Neuronal stem cell (in vitro differentiated cells): ENCODE data around the gene C1orf35.
A peak's percentile ranks its signal among the peaks of the same experiment; 100 is the strongest.

Source experiments
- DNase-seq: peaks from one replicate; pipeline ENCODE4 v3.0.0-alpha.2; 2013; ENCODE audit warnings: low spot score
- H2AFZ ChIP-seq: one replicate; pipeline ENCODE4 v1.6.1; 2013; ENCODE audit warnings: mild to moderate bottlenecking, low read length, inconsistent platforms
- H2AK5ac ChIP-seq: 2 replicates; pipeline ENCODE4 v1.6.1; 2013; ENCODE audit warnings: low read depth, mild to moderate bottlenecking, inconsistent platforms, low read length, moderate library complexity, mixed read lengths
- H2BK120ac ChIP-seq: 2 replicates; pipeline ENCODE4 v1.6.1; 2013; ENCODE audit warnings: low read depth, mild to moderate bottlenecking, inconsistent platforms, low read length, moderate library complexity, mixed read lengths
- H2BK12ac ChIP-seq: one replicate; pipeline ENCODE4 v1.6.1; 2013; ENCODE audit warnings: low read length, inconsistent platforms
- H2BK15ac ChIP-seq: 2 replicates; pipeline ENCODE4 v1.6.1; 2013; ENCODE audit warnings: mild to moderate bottlenecking, low read length, inconsistent platforms, mixed read lengths
- H2BK5ac ChIP-seq: one replicate; pipeline ENCODE4 v1.6.1; 2013; ENCODE audit warnings: inconsistent platforms, mild to moderate bottlenecking, low read length, moderate library complexity
- H3K14ac ChIP-seq: one replicate; pipeline ENCODE4 v1.6.1; 2013; ENCODE audit warnings: low read length, inconsistent platforms
- H3K18ac ChIP-seq: 2 replicates; pipeline ENCODE4 v1.6.1; 2013; ENCODE audit warnings: low read length, inconsistent platforms
- H3K23ac ChIP-seq: 2 replicates; pipeline ENCODE4 v1.6.1; 2013; ENCODE audit warnings: low read depth, mild to moderate bottlenecking, mixed read lengths, low read length, inconsistent platforms; ENCODE audit not compliant: poor library complexity
- H3K27ac ChIP-seq: replicated peaks from 3 replicates; pipeline ENCODE4 v1.5.1; 2013; ENCODE audit warnings: low read length, inconsistent platforms
- H3K27me3 ChIP-seq, 3 experiments: 2 replicates each; pipeline ENCODE4 v1.6.1; 2013; ENCODE audit warnings: low read length in 3 of 3, mild to moderate bottlenecking in 2 of 3, inconsistent platforms in 1 of 3, low read depth in 1 of 3, mixed read lengths in 1 of 3, moderate library complexity in 1 of 3; ENCODE audit not compliant: control insufficient read depth in 3 of 3, insufficient read depth in 3 of 3
- H3K36me3 ChIP-seq, 2 donors: replicated peaks in 1 of 2; 2 replicates each; pipeline ENCODE4 v1.6.1; 2013; ENCODE audit warnings: low read length in 2 of 2; ENCODE audit not compliant: control insufficient read depth in 2 of 2, insufficient read depth in 2 of 2
- H3K4ac ChIP-seq: 2 replicates; pipeline ENCODE4 v1.6.1; 2013; ENCODE audit warnings: inconsistent platforms, mild to moderate bottlenecking, low read length, moderate library complexity
- H3K4me1 ChIP-seq, 2 donors: 1 replicate in 1 of 2; 2 replicates in 1 of 2; pipeline ENCODE4 v1.6.1; 2013; ENCODE audit warnings: low read length in 2 of 2, low read depth in 1 of 2; ENCODE audit not compliant: control insufficient read depth in 2 of 2, insufficient read depth in 1 of 2
- H3K4me2 ChIP-seq: one replicate; pipeline ENCODE4 v1.6.1; 2013; ENCODE audit warnings: mild to moderate bottlenecking, low read length, inconsistent platforms; ENCODE audit not compliant: insufficient read depth, poor library complexity, severe bottlenecking
- H3K4me3 ChIP-seq, 2 donors: 2 replicates each; pipeline ENCODE4 v1.5.1; 2013; ENCODE audit warnings: low read length in 2 of 2, mild to moderate bottlenecking in 2 of 2, inconsistent platforms in 1 of 2, moderate library complexity in 1 of 2
- H3K79me1 ChIP-seq: one replicate; pipeline ENCODE4 v1.6.1; 2013; ENCODE audit warnings: low read depth, mild to moderate bottlenecking, inconsistent platforms, low read length, moderate library complexity
- H3K9ac ChIP-seq: one replicate; pipeline ENCODE4 v1.6.1; 2013; ENCODE audit warnings: mild to moderate bottlenecking, low read depth, low read length, inconsistent platforms; ENCODE audit not compliant: poor library complexity
- H3K9me3 ChIP-seq, 2 donors: replicated peaks in 1 of 2; 2 replicates each; pipeline versions ENCODE3 to v1.6.1; 2013; ENCODE audit warnings: low read length in 2 of 2, mild to moderate bottlenecking in 2 of 2, inconsistent platforms in 1 of 2, low read depth in 1 of 2, mixed read lengths in 1 of 2, moderate library complexity in 1 of 2; ENCODE audit not compliant: control insufficient read depth in 2 of 2, insufficient read depth in 1 of 2
- H4K8ac ChIP-seq: one replicate; pipeline ENCODE4 v1.6.1; 2013; ENCODE audit warnings: low read depth, mild to moderate bottlenecking, inconsistent platforms, low read length, moderate library complexity
- H4K91ac ChIP-seq: one replicate; pipeline ENCODE4 v1.6.1; 2013; ENCODE audit warnings: low read length, low read depth, mild to moderate bottlenecking, inconsistent platforms; ENCODE audit not compliant: poor library complexity
- WGBS, 2 donors: extraction: QIAGEN DNeasy Blood & Tissue Kit; methylation state at CpG; one replicate each; pipeline ENCODE4 v1.1.7; 2013; ENCODE audit warnings: missing lambda C conversion rate in 2 of 2, mixed read lengths in 1 of 2; ENCODE audit not compliant: insufficient read length in 2 of 2, insufficient replicate concordance in 1 of 2; ENCODE audit errors: extremely low coverage in 2 of 2; 5-methylcytosine and 5-hydroxymethylcytosine counted together

The C1orf35 gene

DNA sequence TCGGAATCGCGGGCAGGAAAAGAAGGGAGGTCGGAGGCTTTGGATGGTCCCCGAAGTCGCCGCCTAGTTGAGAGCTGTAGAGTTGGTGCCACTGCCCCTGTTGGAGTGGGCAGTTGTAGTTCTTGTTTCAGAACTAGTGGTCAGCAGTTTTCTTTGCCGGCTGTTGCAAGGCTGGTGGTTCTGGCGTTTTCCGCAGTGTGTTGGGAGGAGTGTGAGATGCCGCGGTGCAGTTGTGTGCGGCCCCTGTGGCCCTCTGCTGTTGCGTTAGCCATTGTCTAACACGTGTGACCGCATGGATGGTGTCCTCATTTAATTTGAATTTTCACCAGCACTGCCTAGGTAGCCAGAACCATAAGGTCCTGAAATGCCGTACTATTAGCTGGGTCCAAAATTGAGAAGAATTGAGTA lies 19.2 kb downstream of the C1orf35 start:
- Histone ChIP-seq H3K14ac (no peak overlapping the region), H3K27ac (no peak overlapping the region), H3K4me2 (peak overlapping the region; percentile 92), H3K23ac (peak overlapping the region; percentile 7), H3K79me1 (peaks cover 23% of the 10 kb centered on the region), H4K8ac (no peak overlapping the region), H2BK5ac (no peak overlapping the region), H2AFZ (no peak overlapping the region), H3K27me3 (no peaks in the 10 kb centered on the region), H2BK12ac (no peak overlapping the region), H3K4me1 (peaks cover 21 to 26% of the 10 kb centered on the region in 2 donors), H3K18ac (no peak overlapping the region), H2AK5ac (no peak overlapping the region), H4K91ac (no peak overlapping the region), H2BK15ac (no peak overlapping the region), H2BK120ac (no peak overlapping the region), H3K4me3 (peak overlapping the region; percentile 98 to 99), H3K36me3 (peaks cover 7 to 43% of the 10 kb centered on the region in 2 donors), H3K4ac (no peak overlapping the region), H3K9ac (peak overlapping the region; percentile 97), H3K9me3 (no peaks in the 10 kb centered on the region)
- WGBS, 2 donors = no CpG with 5 or more reads among the region's 17 CpGs
- no peak for DNase-seq

DNA sequence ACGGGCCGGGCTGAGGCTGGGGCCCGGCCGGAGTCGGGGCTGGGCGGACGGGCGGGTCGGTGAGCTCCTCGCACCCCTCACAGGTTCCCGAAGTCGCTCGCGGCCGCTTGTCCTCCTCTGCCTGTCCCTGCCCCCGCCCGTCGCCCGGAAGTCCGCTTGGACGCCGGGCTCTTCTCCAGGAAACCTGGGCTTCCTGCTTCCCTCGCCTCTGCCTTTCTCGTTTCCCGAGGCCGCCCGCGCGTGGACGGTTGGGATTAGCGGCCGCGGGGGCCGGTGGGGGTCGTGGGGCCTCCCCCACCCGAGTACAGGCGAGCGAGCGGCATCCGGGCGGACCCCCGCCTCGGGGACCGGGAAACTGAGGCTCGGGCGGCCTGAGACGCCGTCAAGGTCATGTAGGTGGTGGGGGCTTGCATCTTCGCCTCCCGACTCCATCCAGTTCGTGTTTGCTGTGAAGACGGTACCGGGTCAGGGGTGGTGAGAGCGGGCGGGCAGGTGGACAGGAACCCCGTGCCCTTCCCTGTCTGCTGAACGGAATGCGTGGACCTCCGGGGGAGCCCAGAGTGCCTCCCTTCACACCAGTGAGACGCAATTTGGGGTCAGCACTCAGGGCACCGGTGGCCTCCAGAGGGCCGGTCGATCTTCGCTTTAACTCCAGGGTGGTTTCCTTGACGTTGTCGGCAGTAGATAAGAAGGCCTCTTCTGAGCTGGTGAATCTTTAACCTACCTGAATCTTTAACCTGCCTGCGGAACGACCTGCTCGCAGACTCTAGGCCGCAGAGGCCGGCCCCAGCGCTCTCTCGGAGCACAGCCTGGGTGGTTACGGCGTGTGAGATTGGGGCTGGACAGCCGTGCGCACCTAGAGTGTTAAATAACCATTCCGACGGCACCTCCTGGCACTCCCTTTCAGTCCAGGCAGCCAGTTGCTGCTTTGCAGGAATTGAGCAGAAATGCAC lies 19.9 kb downstream of the C1orf35 start:
- DNase-seq = no peak
- H3K4me1 ChIP-seq = peaks cover 21 to 26% of the 10 kb centered on the region in 2 donors
- WGBS, 2 donors = no CpG with 5 or more reads among the region's 79 CpGs

DNA sequence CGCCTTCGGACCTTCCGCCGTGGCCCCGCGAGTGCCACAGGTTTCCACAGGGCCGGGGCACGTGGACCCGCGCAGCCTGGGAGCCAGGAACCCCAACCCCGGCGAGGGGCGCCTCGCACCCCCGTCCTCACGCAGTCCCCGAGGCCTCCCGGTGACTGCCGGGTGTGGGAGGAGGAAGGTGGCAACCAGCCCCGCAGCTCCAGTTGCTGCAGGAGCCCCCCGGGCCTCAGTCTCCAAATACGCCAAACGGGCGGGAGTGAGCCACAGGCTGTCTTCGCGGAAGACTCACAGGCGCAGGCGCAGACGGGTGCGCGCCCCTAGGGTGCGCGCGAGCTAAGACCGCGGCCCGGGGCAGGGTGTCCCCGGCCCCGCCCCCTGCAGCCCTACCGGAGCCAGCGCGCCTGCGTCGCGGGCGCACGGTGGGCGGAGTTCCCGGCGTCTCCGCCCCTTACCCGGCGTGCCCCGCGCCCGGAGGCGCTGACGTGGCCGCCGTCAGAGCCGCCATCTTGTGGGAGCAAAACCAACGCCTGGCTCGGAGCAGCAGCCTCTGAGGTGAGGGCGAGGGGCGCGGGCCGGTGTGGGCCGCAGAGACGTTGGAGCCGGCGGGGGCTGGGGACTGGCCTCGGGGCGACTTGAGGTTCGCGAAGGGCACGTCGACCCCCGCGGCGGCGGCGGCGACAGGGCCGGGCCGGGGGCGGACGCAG lies 20.8 kb downstream of the C1orf35 start, which contains the start of gene ARF1:
ARF1 (plus strand) TSS at position 495 of the 704 bp plus-strand sequence. CDS start 14,407 bp downstream, outside the sequence.
- no peaks in the 10 kb centered on the region for H3K9me3 ChIP-seq
- WGBS, 2 donors = no CpG with 5 or more reads among the region's 87 CpGs
- H2BK5ac ChIP-seq = peak within 1 kb of the TSS; percentile 93
- peak within 1 kb of the TSS; percentile 78 for H3K27ac ChIP-seq
- H3K18ac ChIP-seq = peak within 1 kb of the TSS; percentile 97
- H3K4ac ChIP-seq = peak within 1 kb of the TSS; percentile 71
- H3K14ac ChIP-seq = peak within 1 kb of the TSS; percentile 86
- DNase-seq = peak; percentile 92
- H3K4me2 ChIP-seq = peak within 1 kb of the TSS; percentile 99
- H3K27me3 ChIP-seq = no peaks in the 10 kb centered on the region
- peak within 1 kb of the TSS; percentile 97 for H3K9ac ChIP-seq
- peaks cover 21% of the 10 kb centered on the region for H3K79me1 ChIP-seq
- peak within 1 kb of the TSS; percentile 32 for H4K8ac ChIP-seq
- peak within 1 kb of the TSS; percentile 91 for H2AFZ ChIP-seq
- peak within 1 kb of the TSS; percentile 52 for H2BK12ac ChIP-seq
- H3K4me3 ChIP-seq = peak within 1 kb of the TSS; percentile 98 to 99
- H3K23ac ChIP-seq = peak within 1 kb of the TSS; percentile 99
- peak within 1 kb of the TSS; percentile 25 for H4K91ac ChIP-seq
- H3K36me3 ChIP-seq = peaks cover 4 to 28% of the 10 kb centered on the region in 2 donors
- H2BK15ac ChIP-seq = peak within 1 kb of the TSS; percentile 33
- peak within 1 kb of the TSS; percentile 95 for H2AK5ac ChIP-seq
- H3K4me1 ChIP-seq = peaks cover 18 to 24% of the 10 kb centered on the region in 2 donors
- H2BK120ac ChIP-seq = peak within 1 kb of the TSS; percentile 44

More for the DNA sequence above, 19.9 kb downstream of the C1orf35 start:
- peak overlapping the region; percentile 79 for H2AK5ac ChIP-seq
- peak overlapping the region; percentile 99 for H3K23ac ChIP-seq
- peaks cover 4 to 36% of the 10 kb centered on the region in 2 donors for H3K36me3 ChIP-seq
- H2BK5ac ChIP-seq = peak overlapping the region; percentile 72
- peak overlapping the region; percentile 97 for H3K9ac ChIP-seq
- H3K14ac ChIP-seq = peak overlapping the region; percentile 86
- H4K8ac ChIP-seq = peak overlapping the region; percentile 32
- H2BK15ac ChIP-seq = peak overlapping the region; percentile 10
- peak overlapping the region; percentile 97 for H3K18ac ChIP-seq
- peak overlapping the region; percentile 71 for H3K4ac ChIP-seq
- peak overlapping the region; percentile 44 for H2BK120ac ChIP-seq
- H3K27me3 ChIP-seq = no peaks in the 10 kb centered on the region
- peak overlapping the region; percentile 82 for H2AFZ ChIP-seq
- peak overlapping the region; percentile 98 to 99 for H3K4me3 ChIP-seq
- no peaks in the 10 kb centered on the region for H3K9me3 ChIP-seq
- peaks cover 23% of the 10 kb centered on the region for H3K79me1 ChIP-seq
- H3K27ac ChIP-seq = no peak overlapping the region
- no peak overlapping the region for H4K91ac ChIP-seq
- H2BK12ac ChIP-seq = no peak overlapping the region
- H3K4me2 ChIP-seq = peak overlapping the region; percentile 92
